ENCODE data around the gene SPON1. TPM values are rescaled to one million over a fixed set of nuclear protein-coding genes. Genes with fewer than 3 reads are reported as not detected.

SPON1 gene
- total and polyA plus RNA-seq, 10 of the 15 experiments (the other 5 are each of a cell fraction or from before 2014, with no cell fraction given): 0.13 to 1.1 (median 0.18) TPM; not detected in 5

- TF ChIP-seq ZBTB11 (CRISPR knock-in tag; IDR thresholded peaks at IDR 0.05) (no peak), EGR1 (IDR thresholded peaks at IDR 0.05; ENCODE audit: borderline replicate concordance in 1 of 2, low read depth in 2 of 2, low read length in 2 of 2) (no peak), CUX1 (IDR thresholded peaks at IDR 0.05; ENCODE audit: insufficient replicate concordance, low read depth, low read length) (peak; percentile 40), ZNF24 (IDR thresholded peaks at IDR 0.05) (no peak), CBX5 (IDR thresholded peaks at IDR 0.05; ENCODE audit: low read depth) (no peak), SUZ12 (IDR thresholded peaks at IDR 0.05; ENCODE audit: unreplicated experiment) (no peak), RB1 (IDR thresholded peaks at IDR 0.05; ENCODE audit: borderline replicate concordance) (no peak), JUNB (IDR thresholded peaks at IDR 0.05) (no peak), MTA3 (IDR thresholded peaks at IDR 0.05; ENCODE audit: borderline replicate concordance, low read length) (no peak), ZNF207 (IDR thresholded peaks at IDR 0.05; ENCODE audit: borderline replicate concordance) (no peak), E2F8 (IDR thresholded peaks at IDR 0.05; ENCODE audit: low read depth, partially characterized antibody) (no peak), SREBF1 (IDR thresholded peaks at IDR 0.05; ENCODE audit: low read length) (no peak), STAT3 (IDR thresholded peaks at IDR 0.05; ENCODE audit: low read depth, low read length) (no peak), MTA2 (IDR thresholded peaks at IDR 0.05; ENCODE audit: low read depth) (peak; percentile 74), POU2F2 (IDR thresholded peaks at IDR 0.05; ENCODE audit: borderline replicate concordance, low read depth, low read length) (no peak), POLR2AphosphoS2 (IDR thresholded peaks at IDR 0.05; ENCODE audit: low read depth, low read length) (no peak), SP1 (IDR thresholded peaks at IDR 0.05; ENCODE audit: low read depth, low read length) (no peak), RCOR1 (conservative IDR thresholded peaks at IDR 0.05; ENCODE audit: low read depth, low read length) (no peak), HDAC2 (IDR thresholded peaks at IDR 0.05) (no peak), ATF3 (IDR thresholded peaks at IDR 0.05; ENCODE audit: borderline replicate concordance, extremely low read depth, low read depth, low read length) (no peak)
Measured at GRCh38 chr11:14308897-14309387, 346.4 kb downstream of the SPON1 start (continued).
